Right lobe of liver (tissue), 6 donors: ENCODE data around the gene SNAP47. TPM values are rescaled to one million over a fixed set of nuclear protein-coding genes. Genes with fewer than 3 reads are reported as not detected.

Source experiments
- ATAC-seq, 4 donors: fragments of 200-7000 bp; cut with Tn5 transposase; one replicate each; pipeline ENCODE4 v1.9.1; 2020; ENCODE audit warnings: mild to moderate bottlenecking in 4 of 4, moderate library complexity in 4 of 4
- DNase-seq, 3 donors: peaks; one replicate each; pipeline ENCODE4 v3.0.0-alpha.2; 2020
- H3K27ac ChIP-seq, 3 donors: fragments of 200-600 bp; one replicate each; pipeline ENCODE4 v1.8.0; 2022
- H3K27me3 ChIP-seq, 2 donors: fragments of 200-600 bp; one replicate each; pipeline ENCODE4 v1.8.0; 2022
- H3K36me3 ChIP-seq, 4 donors: fragments of 200-600 bp; sonication (generic) in 1 of 4; one replicate each; pipeline versions ENCODE4 v1.5.1 to v1.8.0; 2017 to 2022; ENCODE audit warnings: control low read depth in 1 of 4
- H3K4me1 ChIP-seq, 4 donors: fragments of 200-600 bp; sonication (generic) in 1 of 4; one replicate each; pipeline versions ENCODE4 v1.5.1 to v1.8.0; 2017 to 2022; ENCODE audit warnings: control low read depth in 1 of 4
- H3K4me3 ChIP-seq, 3 donors: fragments of 200-600 bp; one replicate each; pipeline ENCODE4 v1.8.0; 2022
- H3K9me3 ChIP-seq, 4 donors: fragments of 200-600 bp; sonication (generic) in 1 of 4; one replicate each; pipeline versions ENCODE4 v1.5.1 to v1.8.0; 2017 to 2022; ENCODE audit warnings: control low read depth in 1 of 4
- CTCF ChIP-seq, 4 donors: fragments of 200-600 bp in 3 of 4; fragments of 450-650 bp in 1 of 4; IDR thresholded peaks; one replicate each; pipeline versions ENCODE4 v1.5.1 to v1.8.0; 2016 to 2022; ENCODE audit warnings: antibody characterized with exemption in 4 of 4, mild to moderate bottlenecking in 2 of 4
- POLR2A ChIP-seq: fragments of 450-650 bp; IDR thresholded peaks from one replicate; pipeline ENCODE4 v1.6.1; 2017; ENCODE audit warnings: antibody characterized with exemption, mild to moderate bottlenecking
- WGBS: methylation state at CpG from one replicate; pipeline ENCODE4 v1.1.6; 2018; ENCODE audit warnings: low coverage, low lambda C conversion rate; ENCODE audit not compliant: insufficient coverage; ENCODE audit errors: missing lambda C conversion rate; 5-methylcytosine and 5-hydroxymethylcytosine counted together
- intact Hi-C, 2 donors: fragments of 100-400 bp; cut with DNase I; formaldehyde crosslinking; loops; one replicate each; pipeline versions ENCODE4 v1.11.2 to v1.14.1; 2022
- total RNA-seq, 6 experiments: library from RNA; depleted of rRNA in 2 of 6; stranded (reverse); fragments of >200 nt in 2 of 6; fragmentation: NEBNext Ultra II Directional in 3 of 6; extraction: Animal tissue kit (Norgen Biotek cat#: 25700) in 3 of 6; gene quantifications; one replicate each; pipeline versions ENCODE4 v1.1.0 to v1.2.4, GENCODE V29; 2016 to 2023
- donor health status: DM: no; HTN: yes; CAD: no.
- donor health status: DM: no; HTN: no; CAD: no.
- donor health status: DM: no; HTN: no; CAD: no.
- donor health status: DM: no; HTN: yes; CAD: no.
- donor health status: DM: no; HTN: yes; CAD: no.

SNAP47 gene
- total RNA-seq, 6 experiments from 2014 or later, result 15.2 to 32.5 (median 24.8) TPM

GRCh38 chr1:227816750-227817446 is 81.7 kb downstream of the SNAP47 start:
- Histone ChIP-seq H3K36me3 (no peaks in the 10 kb centered on the region), H3K27ac (no peak overlapping the region), H3K9me3 (no peaks in the 10 kb centered on the region), H3K4me3 (no peak overlapping the region), H3K4me1 (no peaks in the 10 kb centered on the region), H3K27me3 (no peaks in the 10 kb centered on the region)
- 64% methylated on average over 3 of the region's 16 CpGs for WGBS
- intact Hi-C loops, result no loop called here
- DNase-seq (no peak), ATAC-seq (peak in 1 of 4 donors; percentile 16)
- TF ChIP-seq CTCF (IDR thresholded peaks at IDR 0.05) (no peak), POLR2A (no peak)

- no peaks in the 10 kb centered on the region for H3K27me3 ChIP-seq
- intact Hi-C loops, result no loop called here
- H3K27ac ChIP-seq, result no peak overlapping the region
- DNase-seq, result no peak
- ATAC-seq, result no peak
- H3K36me3 ChIP-seq, result no peaks in the 10 kb centered on the region
- TF ChIP-seq POLR2A, result no peak
- TF ChIP-seq CTCF (IDR thresholded peaks at IDR 0.05), result no peak
- no peaks in the 10 kb centered on the region for H3K9me3 ChIP-seq
- no peak overlapping the region for H3K4me3 ChIP-seq
- WGBS, result 64% methylated on average over 1 of the region's 1 CpG
- no peaks in the 10 kb centered on the region for H3K4me1 ChIP-seq
Measured at GRCh38 chr1:227823537-227823936, 88.3 kb downstream of the SNAP47 start.

GRCh38 chr1:227824204-227824603 is 89.0 kb downstream of the SNAP47 start:
- Histone ChIP-seq H3K4me1 (no peaks in the 10 kb centered on the region), H3K4me3 (no peak overlapping the region), H3K36me3 (no peaks in the 10 kb centered on the region), H3K9me3 (no peaks in the 10 kb centered on the region), H3K27ac (no peak overlapping the region), H3K27me3 (no peaks in the 10 kb centered on the region)
- ATAC-seq (no peak), DNase-seq (no peak)
- 14% methylated on average over 2 of the region's 2 CpGs for WGBS
- intact Hi-C loops, result no loop called here
- TF ChIP-seq POLR2A (no peak), CTCF (IDR thresholded peaks at IDR 0.05) (no peak)

GRCh38 chr1:227828786-227829185 is 93.6 kb downstream of the SNAP47 start:
- 67% methylated on average over 1 of the region's 3 CpGs for WGBS
- no peaks in the 10 kb centered on the region for H3K27me3 ChIP-seq
- H3K27ac ChIP-seq, result no peak overlapping the region
- no peak for TF ChIP-seq POLR2A
- TF ChIP-seq CTCF (IDR thresholded peaks at IDR 0.05), result no peak
- no peaks in the 10 kb centered on the region for H3K9me3 ChIP-seq
- no peaks in the 10 kb centered on the region for H3K36me3 ChIP-seq
- intact Hi-C loops, result no loop called here
- H3K4me3 ChIP-seq, result no peak overlapping the region
- no peak for ATAC-seq
- no peak for DNase-seq
- no peaks in the 10 kb centered on the region for H3K4me1 ChIP-seq

Other genes starting within 250 kb of the SNAP47 start
- 1 to 10 TPM; 2.4 to 4.8 (median 3.0) TPM for gene ZNF678, start 171.9 kb upstream of the SNAP47 start, total RNA-seq
- gene JMJD4, start 133 bp upstream of the SNAP47 start, total RNA-seq, result 10 to 100 TPM in 2 of 6 experiments, 1 to 10 TPM in 4; 7.2 to 17.7 (median 9.5) TPM
- gene PRSS38, start 80.2 kb downstream of the SNAP47 start, total RNA-seq, result not detected
- gene WNT9A, start 212.5 kb downstream of the SNAP47 start, total RNA-seq, result under 1 TPM in 5 of 6 experiments, not detected in 1; 0.09 to 0.19 (median 0.10) TPM